Caco-2 (cell line): ENCODE data around the gene C11orf54. TPM values are rescaled to one million over a fixed set of nuclear protein-coding genes. Genes with fewer than 3 reads are reported as not detected.
A peak's percentile ranks its signal among the peaks of the same experiment; 100 is the strongest.

Source experiments
- BruUV-seq: library from RNA; stranded (reverse); fragments of 400-500 nt; replicated peaks from 2 replicates; lab custom pipeline; 2021; lab: Mats Ljungman, UMichigan
- CTCF ChIA-PET: fragments of 300-600 bp; sonication (Branson Sonifier 250); formaldehyde crosslinking; loops from one replicate; lab custom pipeline; 2022; ENCODE audit warnings: antibody characterized with exemption; lab: Charles Lee
- POLR2A ChIA-PET: fragments of 300-600 bp; sonication (Branson Sonifier 250); formaldehyde crosslinking; loops from one replicate; lab custom pipeline; 2022; ENCODE audit warnings: antibody characterized with exemption; lab: Charles Lee
- DNase-seq, 2 experiments: peaks; one replicate each; pipeline versions ENCODE4 v3.0.0 to v3.0.0-alpha.2; 2020 to 2022
- H3K27me3 ChIP-seq: replicated peaks from 2 replicates; pipeline ENCODE4 v1.6.0; 2011; ENCODE audit warnings: low read length; ENCODE audit not compliant: control insufficient read depth, insufficient read depth
- H3K36me3 ChIP-seq: 2 replicates; pipeline ENCODE4 v1.5.1; 2011; ENCODE audit warnings: low read length; ENCODE audit not compliant: control insufficient read depth, insufficient read depth
- H3K4me1 ChIP-seq: fragments of 250-450 bp; sonication (Bioruptor Pico); 2 replicates; pipeline ENCODE4 v1.5.1; 2020; ENCODE audit warnings: mild to moderate bottlenecking
- H3K4me3 ChIP-seq: 2 replicates; pipeline ENCODE4 v1.5.1; 2011; ENCODE audit warnings: low read depth, mild to moderate bottlenecking, control low read depth, low read length
- H3K9me3 ChIP-seq: fragments of 250-450 bp; sonication (Bioruptor Pico); 2 replicates; pipeline ENCODE4 v1.5.1; 2020; ENCODE audit warnings: mild to moderate bottlenecking, moderate library complexity
- H3K27ac Mint-ChIP-seq: one replicate; pipeline ENCODE4 v1.8.0; 2022; ENCODE audit warnings: mixed read lengths; ENCODE audit not compliant: unreplicated experiment
- H3K27me3 Mint-ChIP-seq: one replicate; pipeline ENCODE4 v1.8.0; 2022; ENCODE audit warnings: mixed read lengths; ENCODE audit not compliant: insufficient read depth, unreplicated experiment
- H3K36me3 Mint-ChIP-seq: one replicate; pipeline ENCODE4 v1.8.0; 2022; ENCODE audit warnings: mild to moderate bottlenecking, mixed read lengths; ENCODE audit not compliant: insufficient read depth, unreplicated experiment
- H3K4me1 Mint-ChIP-seq: one replicate; pipeline ENCODE4 v1.8.0; 2022; ENCODE audit warnings: low read depth, mixed read lengths; ENCODE audit not compliant: unreplicated experiment
- H3K4me3 Mint-ChIP-seq: one replicate; pipeline ENCODE4 v1.8.0; 2022; ENCODE audit warnings: mild to moderate bottlenecking, moderate library complexity, mixed read lengths; ENCODE audit not compliant: unreplicated experiment
- H3K9me3 Mint-ChIP-seq: one replicate; pipeline ENCODE4 v1.8.0; 2022; ENCODE audit warnings: mixed read lengths; ENCODE audit not compliant: unreplicated experiment
- intact Hi-C: fragments of 100-400 bp; cut with micrococcal nuclease; formaldehyde crosslinking; loops from one replicate; pipeline ENCODE4 v1.10.0; 2022; ENCODE audit not compliant: unreplicated experiment
- total RNA-seq: library from RNA; stranded (reverse); gene quantifications from 2 replicates; pipeline ENCODE4 v1.2.3, GENCODE V29; 2022
- TF ChIP-seq, protein P1 (sequence below), 2 experiments: fragments of 200-600 bp in 1 of 2; IDR thresholded peaks; 1 replicate in 1 of 2; 2 replicates in 1 of 2; pipeline versions ENCODE4 v1.5.1 to v1.8.0; 2011 to 2022; ENCODE audit warnings: antibody characterized with exemption in 1 of 2, control low read depth in 1 of 2, inconsistent platforms in 1 of 2, low read depth in 1 of 2, low read length in 1 of 2, mild to moderate bottlenecking in 1 of 2, moderate library complexity in 1 of 2; ENCODE audit not compliant: insufficient read depth in 1 of 2, severe bottlenecking in 1 of 2, unreplicated experiment in 1 of 2

C11orf54 gene
- total RNA-seq, 1 experiment from 2014 or later = 20.7 TPM

DNA sequence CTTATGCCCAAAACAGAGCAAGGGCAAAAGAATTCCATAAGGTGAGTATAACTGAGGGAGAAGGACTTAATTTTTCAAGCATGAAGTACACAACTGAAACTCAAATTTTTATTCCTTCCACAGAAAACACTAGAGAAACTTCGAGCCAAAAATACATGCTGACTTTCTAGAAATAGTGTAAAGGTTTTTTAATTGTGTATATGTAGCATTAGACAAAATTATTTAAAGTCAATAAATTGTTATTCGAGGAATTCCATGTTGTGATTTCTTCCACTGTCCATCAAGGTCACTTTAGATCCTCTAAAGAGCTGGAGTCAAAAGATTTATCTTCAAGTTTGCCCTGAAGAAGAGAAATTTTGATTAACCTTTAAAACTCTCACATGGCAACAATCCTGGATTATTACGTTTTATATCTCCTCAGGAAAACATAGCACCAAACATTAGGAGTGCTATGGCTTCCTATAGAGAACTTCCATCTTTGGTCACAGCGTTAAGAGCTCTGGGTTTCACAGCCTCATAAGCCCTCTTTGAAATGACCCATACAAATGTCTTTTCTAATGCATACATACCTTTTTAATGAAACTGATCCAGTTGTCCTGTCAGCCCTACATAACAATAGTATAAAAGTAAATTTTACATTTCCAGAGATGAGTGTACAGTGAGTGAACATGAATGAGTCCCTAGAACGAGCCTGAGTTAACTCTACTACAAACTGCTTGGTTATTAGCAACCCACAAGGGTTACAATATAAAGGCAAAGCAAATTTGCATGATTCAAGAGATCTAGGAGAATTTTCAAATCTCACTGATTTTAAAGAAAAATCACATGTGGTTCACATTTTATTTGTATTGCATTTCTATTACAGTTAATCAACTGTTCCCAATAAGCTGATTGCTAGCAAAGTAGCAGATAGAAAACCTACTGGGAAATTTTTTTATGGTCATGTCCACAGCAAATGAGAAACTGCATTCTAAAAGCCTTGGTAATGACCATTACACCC, 11.1 kb upstream of the C11orf54 start:
- DNase-seq = no peak
- TF ChIP-seq, protein P1, sequence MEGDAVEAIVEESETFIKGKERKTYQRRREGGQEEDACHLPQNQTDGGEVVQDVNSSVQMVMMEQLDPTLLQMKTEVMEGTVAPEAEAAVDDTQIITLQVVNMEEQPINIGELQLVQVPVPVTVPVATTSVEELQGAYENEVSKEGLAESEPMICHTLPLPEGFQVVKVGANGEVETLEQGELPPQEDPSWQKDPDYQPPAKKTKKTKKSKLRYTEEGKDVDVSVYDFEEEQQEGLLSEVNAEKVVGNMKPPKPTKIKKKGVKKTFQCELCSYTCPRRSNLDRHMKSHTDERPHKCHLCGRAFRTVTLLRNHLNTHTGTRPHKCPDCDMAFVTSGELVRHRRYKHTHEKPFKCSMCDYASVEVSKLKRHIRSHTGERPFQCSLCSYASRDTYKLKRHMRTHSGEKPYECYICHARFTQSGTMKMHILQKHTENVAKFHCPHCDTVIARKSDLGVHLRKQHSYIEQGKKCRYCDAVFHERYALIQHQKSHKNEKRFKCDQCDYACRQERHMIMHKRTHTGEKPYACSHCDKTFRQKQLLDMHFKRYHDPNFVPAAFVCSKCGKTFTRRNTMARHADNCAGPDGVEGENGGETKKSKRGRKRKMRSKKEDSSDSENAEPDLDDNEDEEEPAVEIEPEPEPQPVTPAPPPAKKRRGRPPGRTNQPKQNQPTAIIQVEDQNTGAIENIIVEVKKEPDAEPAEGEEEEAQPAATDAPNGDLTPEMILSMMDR (IDR thresholded peaks at IDR 0.05; ENCODE audit: insufficient read depth in 1 of 2, low read depth in 1 of 2, low read length in 1 of 2, severe bottlenecking in 1 of 2, unreplicated experiment in 1 of 2) = no peak
- H3K4me1 Mint-ChIP-seq = peaks cover 13% of the 10 kb centered on the region
- peak overlapping the region; percentile 15 for H3K27ac Mint-ChIP-seq
- CTCF ChIA-PET = interaction anchor here (0.6 kb wide), 1 partner anchor 896 kb away, joined by 4 read pairs; no protein-coding TSS in a partner anchor
- peaks cover 99% of the 10 kb centered on the region for H3K36me3 Mint-ChIP-seq
- 0 out of 2 replicates have a peak, but pooled peaks cover 13% of the 10 kb centered on the region for H3K4me1 ChIP-seq
- BruUV-seq = no TSS peak
- H3K9me3 Mint-ChIP-seq = no peaks in the 10 kb centered on the region
- no peaks in the 10 kb centered on the region for H3K27me3 ChIP-seq
- H3K9me3 ChIP-seq = no peaks in the 10 kb centered on the region
- no peaks in the 10 kb centered on the region for H3K27me3 Mint-ChIP-seq
- H3K36me3 ChIP-seq = peaks cover 14% of the 10 kb centered on the region
- intact Hi-C loops = no loop called here
- H3K4me3 Mint-ChIP-seq = no peak overlapping the region
- no peak overlapping the region for H3K4me3 ChIP-seq
- POLR2A ChIA-PET = interaction anchor here (0.6 to 1.7 kb wide), 5 partner anchors 8 to 53 kb away, joined by 3 to 10 read pairs (median 3); partner anchors contain the start of genes C11orf54 and MED17

DNA sequence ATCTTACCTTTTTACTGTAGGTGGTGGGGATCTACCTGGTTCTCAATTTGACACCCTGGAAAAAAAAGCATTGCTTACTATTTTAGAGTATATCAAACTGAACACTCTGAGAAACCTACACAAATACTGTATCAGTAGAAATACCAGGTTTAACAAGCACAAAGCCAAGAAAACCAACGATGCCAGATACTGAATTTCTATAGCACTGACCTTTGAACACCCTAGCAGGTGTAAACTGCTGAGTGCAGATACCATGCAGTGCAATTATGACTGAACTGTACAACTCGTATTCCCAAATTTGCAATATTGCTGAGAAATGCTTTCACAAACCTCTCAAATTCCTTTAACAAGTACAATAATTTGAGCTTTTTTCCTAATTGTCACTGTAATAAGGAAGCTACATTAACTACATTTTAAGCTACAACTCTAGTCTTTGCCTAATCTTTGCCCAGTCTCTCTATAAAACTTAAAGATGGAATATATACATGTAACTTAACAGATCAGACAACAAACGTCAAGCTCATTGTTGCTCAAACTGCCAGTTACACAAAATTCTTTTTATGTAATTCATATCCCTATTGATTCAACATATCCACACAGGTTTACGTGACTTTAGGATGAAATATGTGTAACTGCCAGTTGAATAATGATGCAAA, 9.1 kb upstream of the C11orf54 start:
- DNase-seq = no peak
- ChIA-PET CTCF (no interaction called here), POLR2A (interaction anchor here (0.6 to 1.2 kb wide), 2 partner anchors 9 to 16 kb away, joined by 3 to 10 read pairs; partner anchors contain the start of genes C11orf54 and TAF1D)
- TF ChIP-seq, protein P1 (IDR thresholded peaks at IDR 0.05; ENCODE audit: insufficient read depth in 1 of 2, low read depth in 1 of 2, low read length in 1 of 2, severe bottlenecking in 1 of 2, unreplicated experiment in 1 of 2) = no peak
- Histone ChIP-seq H3K4me1 (peaks cover 28% of the 10 kb centered on the region), H3K27me3 (no peaks in the 10 kb centered on the region), H3K9me3 (no peaks in the 10 kb centered on the region), H3K36me3 (peaks cover 14% of the 10 kb centered on the region), H3K4me3 (no peak overlapping the region)
- Mint-ChIP-seq H3K9me3 (no peaks in the 10 kb centered on the region), H3K27me3 (no peaks in the 10 kb centered on the region), H3K4me1 (peaks cover 30% of the 10 kb centered on the region), H3K36me3 (peaks cover 100% of the 10 kb centered on the region), H3K4me3 (no peak overlapping the region), H3K27ac (no peak overlapping the region)
- intact Hi-C loops = no loop called here
- no TSS peak for BruUV-seq

DNA sequence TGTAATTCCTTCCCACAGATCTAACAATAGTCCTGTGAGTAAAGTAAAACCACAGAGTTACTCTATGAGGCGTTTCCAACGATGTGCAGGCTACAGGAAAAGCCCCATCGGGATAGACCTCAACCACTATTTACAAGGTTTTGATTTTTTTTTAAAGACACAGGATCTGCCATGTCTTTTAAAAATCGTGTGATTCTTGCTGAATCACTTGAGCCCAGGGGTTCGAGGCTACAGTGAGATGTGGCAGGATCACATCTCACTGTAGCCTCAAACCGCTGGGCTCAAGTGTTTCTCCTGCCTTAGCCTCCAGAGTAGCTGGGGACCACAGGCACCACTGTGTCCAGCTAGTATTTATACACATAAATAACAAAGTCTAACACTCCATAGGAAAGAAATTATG, 8.0 kb upstream of the C11orf54 start:
- no peak overlapping the region for H3K4me3 Mint-ChIP-seq

More for the DNA sequence above, 8.0 kb upstream of the C11orf54 start:
- POLR2A ChIA-PET = interaction anchor here (0.7 kb wide), 1 partner anchor 97 kb away, joined by 3 read pairs; no protein-coding TSS in a partner anchor
- CTCF ChIA-PET = no interaction called here
- Histone ChIP-seq H3K4me1 (peaks cover 39% of the 10 kb centered on the region), H3K27me3 (no peaks in the 10 kb centered on the region), H3K4me3 (no peak overlapping the region), H3K9me3 (no peaks in the 10 kb centered on the region), H3K36me3 (peaks cover 16% of the 10 kb centered on the region)
- H3K9me3 Mint-ChIP-seq = no peaks in the 10 kb centered on the region
- BruUV-seq = no TSS peak
- TF ChIP-seq, protein P1 (IDR thresholded peaks at IDR 0.05; ENCODE audit: insufficient read depth in 1 of 2, low read depth in 1 of 2, low read length in 1 of 2, severe bottlenecking in 1 of 2, unreplicated experiment in 1 of 2) = no peak
- no peak overlapping the region for H3K27ac Mint-ChIP-seq
- H3K27me3 Mint-ChIP-seq = no peaks in the 10 kb centered on the region
- H3K36me3 Mint-ChIP-seq = peaks cover 100% of the 10 kb centered on the region
- intact Hi-C loops = no loop called here
- DNase-seq = no peak
- H3K4me1 Mint-ChIP-seq = peaks cover 41% of the 10 kb centered on the region
